GM13976 (cell line): ENCODE results near the gene PRSS57.

ENCODE experiments used
- DNase-seq: peaks from one replicate; pipeline ENCODE4 v3.0.0; 2012; ENCODE audit warnings: low spot score
- CTCF ChIP-seq: IDR thresholded peaks from 2 replicates; pipeline ENCODE4 v1.5.1; 2012; ENCODE audit warnings: borderline replicate concordance, mild to moderate bottlenecking; ENCODE audit not compliant: insufficient read depth; ENCODE audit errors: extremely low read depth, missing control alignments, control extremely low read depth
- in situ Hi-C: fragments of 300-500 bp; cut with MboI; formaldehyde crosslinking; loops from one replicate; pipeline ENCODE4 v1.12.0; 2022; ENCODE audit warnings: low sequenced_read_pairs, mixed read lengths, inconsistent platforms; ENCODE audit not compliant: unreplicated experiment

The PRSS57 gene

GRCh38 chr19:644789-645188 lies 50.5 kb downstream of the PRSS57 start:
- in situ Hi-C loops: no loop called here
- no peak for DNase-seq
- no peak for TF ChIP-seq CTCF

GRCh38 chr19:644363-644762 lies 50.9 kb downstream of the PRSS57 start:
- DNase-seq: no peak
- TF ChIP-seq CTCF: no peak
- in situ Hi-C loops: no loop called here

GRCh38 chr19:643736-644135 lies 51.5 kb downstream of the PRSS57 start:
- no peak for DNase-seq
- TF ChIP-seq CTCF: no peak
- in situ Hi-C loops: no loop called here

- no peak for DNase-seq
- in situ Hi-C loops: no loop called here
- no peak for TF ChIP-seq CTCF
Observed at GRCh38 chr19:642767-643727, 52.2 kb downstream of the PRSS57 start.

- no peak for DNase-seq
- in situ Hi-C loops: no loop called here
- no peak for TF ChIP-seq CTCF
Observed at GRCh38 chr19:641702-642101, 53.5 kb downstream of the PRSS57 start.

GRCh38 chr19:640606-641189 lies 54.6 kb downstream of the PRSS57 start:
- TF ChIP-seq CTCF: no peak

GRCh38 chr19:640161-640558 lies 55.1 kb downstream of the PRSS57 start:
- in situ Hi-C loops: no loop called here
- no peak for TF ChIP-seq CTCF
- no peak for DNase-seq

More at GRCh38 chr19:640606-641189, 54.6 kb downstream of the PRSS57 start:
- DNase-seq: no peak
- in situ Hi-C loops: no loop called here
